Measurements from ENCODE around the gene KIF2A. TPM values are rescaled to one million over a fixed set of nuclear protein-coding genes. Genes with fewer than 3 reads are reported as not detected.

The KIF2A gene
- total RNA-seq, 4 donors from 2014 or later: 23.3 to 28.6 (median 25.0) TPM

DNA sequence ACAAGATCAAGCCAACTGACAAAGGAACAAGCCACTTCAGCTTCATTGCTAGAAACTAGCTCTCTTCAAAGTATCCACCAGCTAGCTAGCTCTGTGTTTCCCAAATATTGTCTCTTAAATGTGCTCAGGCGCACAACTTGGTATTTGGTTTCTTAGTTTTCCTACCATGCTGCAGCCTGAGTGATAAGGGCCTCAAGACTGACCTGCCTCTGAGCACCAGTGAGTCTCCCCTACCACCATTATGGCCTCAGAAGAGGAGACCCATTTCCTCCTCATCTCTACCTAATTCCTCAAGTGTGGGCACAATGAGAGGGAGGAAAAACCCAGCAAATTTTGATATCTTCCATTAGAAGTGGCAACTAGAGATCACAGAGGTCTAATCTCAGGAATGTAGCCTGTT lies 34.6 kb upstream of the KIF2A start:
- WGBS: 100% methylated on average over 1 of the region's 1 CpG
- TF ChIP-seq EP300 (IDR thresholded peaks at IDR 0.05) (no peak), POLR2A (IDR thresholded peaks at IDR 0.05) (no peak), POLR2AphosphoS5 (IDR thresholded peaks at IDR 0.05) (no peak)
- TF ChIP-seq, protein P1, sequence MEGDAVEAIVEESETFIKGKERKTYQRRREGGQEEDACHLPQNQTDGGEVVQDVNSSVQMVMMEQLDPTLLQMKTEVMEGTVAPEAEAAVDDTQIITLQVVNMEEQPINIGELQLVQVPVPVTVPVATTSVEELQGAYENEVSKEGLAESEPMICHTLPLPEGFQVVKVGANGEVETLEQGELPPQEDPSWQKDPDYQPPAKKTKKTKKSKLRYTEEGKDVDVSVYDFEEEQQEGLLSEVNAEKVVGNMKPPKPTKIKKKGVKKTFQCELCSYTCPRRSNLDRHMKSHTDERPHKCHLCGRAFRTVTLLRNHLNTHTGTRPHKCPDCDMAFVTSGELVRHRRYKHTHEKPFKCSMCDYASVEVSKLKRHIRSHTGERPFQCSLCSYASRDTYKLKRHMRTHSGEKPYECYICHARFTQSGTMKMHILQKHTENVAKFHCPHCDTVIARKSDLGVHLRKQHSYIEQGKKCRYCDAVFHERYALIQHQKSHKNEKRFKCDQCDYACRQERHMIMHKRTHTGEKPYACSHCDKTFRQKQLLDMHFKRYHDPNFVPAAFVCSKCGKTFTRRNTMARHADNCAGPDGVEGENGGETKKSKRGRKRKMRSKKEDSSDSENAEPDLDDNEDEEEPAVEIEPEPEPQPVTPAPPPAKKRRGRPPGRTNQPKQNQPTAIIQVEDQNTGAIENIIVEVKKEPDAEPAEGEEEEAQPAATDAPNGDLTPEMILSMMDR (IDR thresholded peaks at IDR 0.05): no peak
- H3K4me3 ChIP-seq: no peak overlapping the region
- no peak overlapping the region for H3K27ac ChIP-seq
- DNase-seq (ENCODE audit: low spot score in 2 of 2): no peak
- no peaks in the 10 kb centered on the region for H3K36me3 ChIP-seq
- no peaks in the 10 kb centered on the region for H3K9me3 ChIP-seq
- no peaks in the 10 kb centered on the region for H3K27me3 ChIP-seq
- H3K4me1 ChIP-seq: no peaks in the 10 kb centered on the region

DNA sequence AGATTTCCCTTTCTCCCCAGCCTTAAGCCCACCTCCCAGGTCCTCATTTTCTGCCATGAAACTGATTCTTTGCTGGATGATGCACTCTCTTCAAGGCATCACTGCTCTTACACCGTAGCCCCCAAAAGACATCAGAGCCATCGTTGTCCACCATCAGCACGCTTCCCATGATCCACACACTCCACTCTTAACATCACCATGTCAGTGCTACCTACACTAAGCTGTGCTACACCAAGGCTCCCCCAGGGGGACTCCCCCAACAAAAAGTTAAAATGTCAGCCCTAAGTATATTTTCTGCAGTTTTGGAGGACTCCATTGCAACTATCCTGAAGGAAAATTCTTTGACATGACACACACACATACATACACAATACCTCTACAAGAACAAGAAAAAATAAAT lies 34.1 kb upstream of the KIF2A start:
- 81% methylated on average over 3 of the region's 3 CpGs for WGBS
- no peaks in the 10 kb centered on the region for H3K27me3 ChIP-seq
- TF ChIP-seq, protein P1 (IDR thresholded peaks at IDR 0.05): no peak
- TF ChIP-seq POLR2A (IDR thresholded peaks at IDR 0.05) (no peak), POLR2AphosphoS5 (IDR thresholded peaks at IDR 0.05) (no peak), EP300 (IDR thresholded peaks at IDR 0.05) (no peak)

DNA sequence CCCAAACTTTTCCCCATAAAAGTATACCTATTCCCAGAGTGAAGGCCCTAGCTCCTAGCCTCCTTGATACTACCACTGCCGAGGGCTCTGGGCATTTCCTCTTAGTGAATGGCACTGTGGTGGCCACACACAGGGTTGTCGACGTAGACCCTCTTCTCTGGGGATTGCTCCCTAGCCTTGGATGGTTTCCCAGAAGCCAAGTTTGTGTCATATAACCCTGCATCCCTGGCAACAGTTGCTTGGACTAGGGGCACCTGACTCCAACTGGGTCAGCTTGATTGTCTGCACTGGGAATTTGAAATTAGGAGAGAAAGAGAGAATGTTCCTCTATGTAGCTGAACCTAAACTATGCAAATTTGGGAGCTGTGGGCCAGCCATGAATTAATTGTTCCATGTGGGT lies 32.3 kb upstream of the KIF2A start:
- WGBS: 92% methylated on average over 3 of the region's 3 CpGs
- H3K27me3 ChIP-seq: no peaks in the 10 kb centered on the region
- no peak for DNase-seq (ENCODE audit: low spot score in 2 of 2)
- H3K27ac ChIP-seq: no peak overlapping the region
- H3K36me3 ChIP-seq: no peaks in the 10 kb centered on the region
- no peaks in the 10 kb centered on the region for H3K9me3 ChIP-seq
- H3K4me1 ChIP-seq: no peaks in the 10 kb centered on the region
- TF ChIP-seq EP300 (IDR thresholded peaks at IDR 0.05): no peak
- no peak for TF ChIP-seq POLR2AphosphoS5 (IDR thresholded peaks at IDR 0.05)
- TF ChIP-seq POLR2A (IDR thresholded peaks at IDR 0.05): no peak
- TF ChIP-seq, protein P1 (IDR thresholded peaks at IDR 0.05): no peak
- H3K4me3 ChIP-seq: no peak overlapping the region

More for the DNA sequence above, 34.1 kb upstream of the KIF2A start:
- no peak for DNase-seq (ENCODE audit: low spot score in 2 of 2)
- no peaks in the 10 kb centered on the region for H3K9me3 ChIP-seq
- no peaks in the 10 kb centered on the region for H3K4me1 ChIP-seq
- H3K36me3 ChIP-seq: no peaks in the 10 kb centered on the region
- no peak overlapping the region for H3K4me3 ChIP-seq
- H3K27ac ChIP-seq: no peak overlapping the region

DNA sequence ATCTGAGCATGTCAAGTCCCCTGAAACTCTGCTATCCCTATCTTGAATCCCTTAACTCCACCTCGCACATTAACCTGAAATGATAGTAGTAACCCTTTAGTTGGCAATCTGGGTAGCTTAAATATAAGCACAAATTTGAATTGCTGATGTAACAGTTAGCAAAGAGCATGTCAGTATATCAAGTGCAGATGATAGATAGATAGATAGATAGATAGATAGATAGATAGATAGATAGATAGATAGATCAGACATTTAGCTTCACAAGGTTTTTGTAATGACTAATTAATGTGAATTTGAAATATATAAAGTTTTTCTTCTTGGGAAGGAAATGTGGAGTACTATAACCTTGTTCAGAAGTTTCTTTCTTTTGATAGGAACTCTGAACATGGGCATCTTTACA lies 30.4 kb upstream of the KIF2A start:
- H3K36me3 ChIP-seq: no peaks in the 10 kb centered on the region

DNA sequence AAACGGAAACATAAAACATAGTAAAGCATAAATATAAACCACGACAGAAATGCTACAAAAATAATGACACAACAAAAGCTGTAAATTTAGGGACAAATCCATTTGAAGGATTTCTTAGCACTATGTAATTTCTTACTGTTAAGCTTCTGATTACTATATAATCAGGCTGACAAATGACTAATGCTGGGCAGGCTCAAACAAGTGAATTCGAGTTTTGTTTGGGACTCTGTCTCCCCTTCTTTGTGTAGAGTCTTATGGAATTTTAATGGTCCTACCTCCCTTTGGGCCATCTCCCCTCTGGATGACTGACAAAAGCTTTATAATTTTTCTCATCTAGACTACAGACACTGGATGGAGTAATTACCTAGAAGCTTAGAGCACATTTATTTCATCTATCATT lies 24.6 kb upstream of the KIF2A start:
- Histone ChIP-seq H3K4me3 (no peak overlapping the region), H3K27ac (no peak overlapping the region), H3K4me1 (no peaks in the 10 kb centered on the region), H3K9me3 (no peaks in the 10 kb centered on the region), H3K27me3 (no peaks in the 10 kb centered on the region), H3K36me3 (no peaks in the 10 kb centered on the region)
- 43% methylated on average over 3 of the region's 3 CpGs for WGBS
- no peak for DNase-seq (ENCODE audit: low spot score in 2 of 2)
- TF ChIP-seq POLR2AphosphoS5 (IDR thresholded peaks at IDR 0.05): no peak
- no peak for TF ChIP-seq EP300 (IDR thresholded peaks at IDR 0.05)
- TF ChIP-seq, protein P1 (IDR thresholded peaks at IDR 0.05): no peak
- no peak for TF ChIP-seq POLR2A (IDR thresholded peaks at IDR 0.05)

More for the DNA sequence above, 30.4 kb upstream of the KIF2A start:
- Histone ChIP-seq H3K9me3 (no peaks in the 10 kb centered on the region), H3K4me1 (no peaks in the 10 kb centered on the region), H3K27me3 (no peaks in the 10 kb centered on the region), H3K4me3 (no peak overlapping the region), H3K27ac (no peak overlapping the region)
- DNase-seq (ENCODE audit: low spot score in 2 of 2): no peak
- WGBS: 89% methylated on average over 1 of the region's 1 CpG
- TF ChIP-seq, protein P1 (IDR thresholded peaks at IDR 0.05): no peak
- TF ChIP-seq POLR2AphosphoS5 (IDR thresholded peaks at IDR 0.05): no peak
- no peak for TF ChIP-seq POLR2A (IDR thresholded peaks at IDR 0.05)
- no peak for TF ChIP-seq EP300 (IDR thresholded peaks at IDR 0.05)
